Measurements from ENCODE around the gene CCDC12. TPM values are rescaled to one million over a fixed set of nuclear protein-coding genes. Genes with fewer than 3 reads are reported as not detected.

The CCDC12 gene
- total RNA-seq, 1 experiment from 2014 or later, result 44.2 TPM

GRCh38 chr3:46987319-46987742, 10.8 kb upstream of the CCDC12 start:
- Histone ChIP-seq H3F3A (ENCODE audit: low read length, unreplicated experiment) (no peaks in the 10 kb centered on the region), H3K4me3 (ENCODE audit: low read length) (no peak overlapping the region), H3K9ac (ENCODE audit: low read length) (no peak overlapping the region), H3K27me3 (ENCODE audit: low read length) (no peaks in the 10 kb centered on the region), H4K20me1 (ENCODE audit: low read length) (no peaks in the 10 kb centered on the region), H3K4me1 (ENCODE audit: insufficient read depth, low read length) (peaks cover 7% of the 10 kb centered on the region), H3K36me3 (ENCODE audit: low read depth, low read length) (no peaks in the 10 kb centered on the region), H3K9me2 (replicated peaks; ENCODE audit: low read length) (no peaks in the 10 kb centered on the region), H3K9me3 (ENCODE audit: low read length) (no peaks in the 10 kb centered on the region), H3K79me2 (ENCODE audit: low read length) (peaks cover 20% of the 10 kb centered on the region), H3K27ac (ENCODE audit: low read length) (no peak overlapping the region), H3K4me2 (ENCODE audit: low read length) (no peak overlapping the region), H2AFZ (ENCODE audit: low read length) (no peak overlapping the region)
- CTCF ChIA-PET, result no interaction called here
- TF ChIP-seq EZH2phosphoT487 (IDR thresholded peaks at IDR 0.05; ENCODE audit: borderline replicate concordance, low read length) (no peak), EZH2 (IDR thresholded peaks at IDR 0.05; ENCODE audit: low read length, unreplicated experiment) (no peak)
- TF ChIP-seq, protein P1, sequence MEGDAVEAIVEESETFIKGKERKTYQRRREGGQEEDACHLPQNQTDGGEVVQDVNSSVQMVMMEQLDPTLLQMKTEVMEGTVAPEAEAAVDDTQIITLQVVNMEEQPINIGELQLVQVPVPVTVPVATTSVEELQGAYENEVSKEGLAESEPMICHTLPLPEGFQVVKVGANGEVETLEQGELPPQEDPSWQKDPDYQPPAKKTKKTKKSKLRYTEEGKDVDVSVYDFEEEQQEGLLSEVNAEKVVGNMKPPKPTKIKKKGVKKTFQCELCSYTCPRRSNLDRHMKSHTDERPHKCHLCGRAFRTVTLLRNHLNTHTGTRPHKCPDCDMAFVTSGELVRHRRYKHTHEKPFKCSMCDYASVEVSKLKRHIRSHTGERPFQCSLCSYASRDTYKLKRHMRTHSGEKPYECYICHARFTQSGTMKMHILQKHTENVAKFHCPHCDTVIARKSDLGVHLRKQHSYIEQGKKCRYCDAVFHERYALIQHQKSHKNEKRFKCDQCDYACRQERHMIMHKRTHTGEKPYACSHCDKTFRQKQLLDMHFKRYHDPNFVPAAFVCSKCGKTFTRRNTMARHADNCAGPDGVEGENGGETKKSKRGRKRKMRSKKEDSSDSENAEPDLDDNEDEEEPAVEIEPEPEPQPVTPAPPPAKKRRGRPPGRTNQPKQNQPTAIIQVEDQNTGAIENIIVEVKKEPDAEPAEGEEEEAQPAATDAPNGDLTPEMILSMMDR (conservative IDR thresholded peaks at IDR 0.05; ENCODE audit: low read depth, low read length), result no peak
- intact Hi-C loops (cut with micrococcal nuclease), result no loop called here
- ATAC-seq, result no peak
- no TSS peak for BruUV-seq (replicated peaks)
- POLR2A ChIA-PET (ENCODE audit: unreplicated experiment), result no interaction called here
- DNase-seq, result no peak

- intact Hi-C loops (cut with micrococcal nuclease), result no loop called here
- H3F3A ChIP-seq (ENCODE audit: low read length, unreplicated experiment), result no peaks in the 10 kb centered on the region
- H4K20me1 ChIP-seq (ENCODE audit: low read length), result no peaks in the 10 kb centered on the region
- no peaks in the 10 kb centered on the region for H3K36me3 ChIP-seq (ENCODE audit: low read depth, low read length)
- no TSS peak for BruUV-seq (replicated peaks)
- H3K79me2 ChIP-seq (ENCODE audit: low read length), result peaks cover 24% of the 10 kb centered on the region
- ChIA-PET CTCF (no interaction called here), POLR2A (ENCODE audit: unreplicated experiment) (no interaction called here)
- H3K4me2 ChIP-seq (ENCODE audit: low read length), result no peak overlapping the region
- H2AFZ ChIP-seq (ENCODE audit: low read length), result no peak overlapping the region
- no peak overlapping the region for H3K27ac ChIP-seq (ENCODE audit: low read length)
- TF ChIP-seq EZH2 (IDR thresholded peaks at IDR 0.05; ENCODE audit: low read length, unreplicated experiment) (no peak), EZH2phosphoT487 (IDR thresholded peaks at IDR 0.05; ENCODE audit: borderline replicate concordance, low read length) (no peak)
- TF ChIP-seq, protein P1 (conservative IDR thresholded peaks at IDR 0.05; ENCODE audit: low read depth, low read length), result no peak
- ATAC-seq (no peak), DNase-seq (no peak)
- H3K9ac ChIP-seq (ENCODE audit: low read length), result no peak overlapping the region
- H3K9me2 ChIP-seq (replicated peaks; ENCODE audit: low read length), result no peaks in the 10 kb centered on the region
- H3K27me3 ChIP-seq (ENCODE audit: low read length), result no peaks in the 10 kb centered on the region
- no peaks in the 10 kb centered on the region for H3K9me3 ChIP-seq (ENCODE audit: low read length)
- peaks cover 11% of the 10 kb centered on the region for H3K4me1 ChIP-seq (ENCODE audit: insufficient read depth, low read length)
- H3K4me3 ChIP-seq (ENCODE audit: low read length), result no peak overlapping the region
Observed at GRCh38 chr3:46986782-46987310, 10.3 kb upstream of the CCDC12 start.

GRCh38 chr3:46986055-46986730, 9.6 kb upstream of the CCDC12 start:
- Histone ChIP-seq H3K9ac (ENCODE audit: low read length) (no peak overlapping the region), H3K4me3 (ENCODE audit: low read length) (no peak overlapping the region), H3K9me2 (replicated peaks; ENCODE audit: low read length) (no peaks in the 10 kb centered on the region), H3K9me3 (ENCODE audit: low read length) (no peaks in the 10 kb centered on the region), H3K27me3 (ENCODE audit: low read length) (no peaks in the 10 kb centered on the region), H3F3A (ENCODE audit: low read length, unreplicated experiment) (no peaks in the 10 kb centered on the region), H3K27ac (ENCODE audit: low read length) (no peak overlapping the region), H3K79me2 (ENCODE audit: low read length) (peaks cover 29% of the 10 kb centered on the region), H3K4me2 (ENCODE audit: low read length) (no peak overlapping the region), H2AFZ (ENCODE audit: low read length) (no peak overlapping the region), H4K20me1 (ENCODE audit: low read length) (no peaks in the 10 kb centered on the region), H3K36me3 (ENCODE audit: low read depth, low read length) (no peaks in the 10 kb centered on the region), H3K4me1 (ENCODE audit: insufficient read depth, low read length) (peaks cover 18% of the 10 kb centered on the region)
- DNase-seq (no peak), ATAC-seq (no peak)
- intact Hi-C loops (cut with micrococcal nuclease), result no loop called here
- ChIA-PET POLR2A (ENCODE audit: unreplicated experiment) (no interaction called here), CTCF (interaction anchor here (1.1 kb wide), 1 partner anchor 63 kb away, joined by 3 read pairs; no protein-coding TSS in a partner anchor)
- TF ChIP-seq EZH2phosphoT487 (IDR thresholded peaks at IDR 0.05; ENCODE audit: borderline replicate concordance, low read length), result no peak
- TF ChIP-seq, protein P1 (conservative IDR thresholded peaks at IDR 0.05; ENCODE audit: low read depth, low read length), result no peak
- BruUV-seq (replicated peaks), result no TSS peak
